ENCODE data around the gene EI24. TPM values are rescaled to one million over a fixed set of nuclear protein-coding genes. Genes with fewer than 3 reads are reported as not detected.
A peak's percentile ranks its signal among the peaks of the same experiment; 100 is the strongest.

Gene EI24
- total and polyA plus RNA-seq, 9 of the 15 experiments (the other 6 are each of a cell fraction or from before 2014, with no cell fraction given) = 50.4 to 260 (median 168) TPM

- no peak for TF ChIP-seq ZFP1 (CRISPR knock-in tag; IDR thresholded peaks at IDR 0.05)
- TF ChIP-seq ZBTB2 (IDR thresholded peaks at IDR 0.05) = peak; percentile 47; the same call in 1 of the 2 replicates
- no peak for TF ChIP-seq ZNF764 (CRISPR knock-in tag; IDR thresholded peaks at IDR 0.05; ENCODE audit: low read depth)
- peak; percentile 83; the same call in 1 of the 2 replicates for TF ChIP-seq LARP7 (IDR thresholded peaks at IDR 0.05)
- TF ChIP-seq KHSRP (IDR thresholded peaks at IDR 0.05) = no peak
- peak; percentile 61 for TF ChIP-seq REST (IDR thresholded peaks at IDR 0.05; ENCODE audit: borderline replicate concordance)
- 0 out of 2 replicates have a peak, but pooled peaks have one; percentile 60 for TF ChIP-seq REST (CRISPR knock-in tag; IDR thresholded peaks at IDR 0.05; ENCODE audit: low read depth)
- no peak for TF ChIP-seq ARID2 (IDR thresholded peaks at IDR 0.05)
- TF ChIP-seq FOSL1 (tag; conservative IDR thresholded peaks at IDR 0.05) = no peak
- TF ChIP-seq GABPB1 (CRISPR knock-in tag; IDR thresholded peaks at IDR 0.05) = no peak; the same call in 1 of the 2 replicates
- TF ChIP-seq RBM25 (IDR thresholded peaks at IDR 0.05; ENCODE audit: low read depth, low read length, severe bottlenecking) = peak; percentile 29
- TF ChIP-seq MIER1 (IDR thresholded peaks at IDR 0.05; ENCODE audit: low read depth) = no peak
- TF ChIP-seq POLR2A (conservative IDR thresholded peaks at IDR 0.05) = peak; percentile 61; the same call in 1 of the 2 replicates
- no peak for TF ChIP-seq SNAPC5 (CRISPR knock-in tag; IDR thresholded peaks at IDR 0.05)
- no peak for TF ChIP-seq RBM34 (IDR thresholded peaks at IDR 0.05; ENCODE audit: borderline replicate concordance, insufficient read depth, low read length)
- TF ChIP-seq IRF9 (tag; IDR thresholded peaks at IDR 0.05) = no peak
- TF ChIP-seq SMAD3 (CRISPR knock-in tag; conservative IDR thresholded peaks at IDR 0.05) = no peak
- peak; percentile 92 for TF ChIP-seq ADNP (tag; IDR thresholded peaks at IDR 0.05)
- TF ChIP-seq HLTF (IDR thresholded peaks at IDR 0.05) = peak; percentile 45; the same call in 1 of the 2 replicates
Measured at GRCh38 chr11:125568970-125569914, at the start of gene EI24 (continued).
